HG03378 (cell line): Measurements from ENCODE around the gene C10orf143.
"Not testable (repeated sequence)": the region's sequence is repeated elsewhere in the genome, so short reads cannot be mapped to it uniquely, and the experiment has no call there.

Experiments used
- ATAC-seq: cut with Tn5 transposase; IDR thresholded peaks from one replicate; pipeline ENCODE4 v1.9.1; 2021; ENCODE audit warnings: mild to moderate bottlenecking, moderate library complexity; ENCODE audit not compliant: unreplicated experiment

The C10orf143 gene

GRCh38 chr10:130037169-130037661 lies 73.4 kb downstream of the C10orf143 start:
- ATAC-seq = no peak

- no peak for ATAC-seq
Observed at GRCh38 chr10:130036296-130037065, 74.1 kb downstream of the C10orf143 start.

- ATAC-seq = no peak
Observed at GRCh38 chr10:130029209-130029608, 81.4 kb downstream of the C10orf143 start.

- no peak for ATAC-seq
Observed at GRCh38 chr10:130028465-130028819, 82.2 kb downstream of the C10orf143 start.

- ATAC-seq = no peak
Observed at GRCh38 chr10:130027716-130028464, 82.7 kb downstream of the C10orf143 start.

GRCh38 chr10:130026670-130027456 lies 83.8 kb downstream of the C10orf143 start:
- no peak for ATAC-seq

GRCh38 chr10:130025811-130026485 lies 84.7 kb downstream of the C10orf143 start:
- no peak for ATAC-seq

- no peak for ATAC-seq
Observed at GRCh38 chr10:130025326-130025725, 85.3 kb downstream of the C10orf143 start.

GRCh38 chr10:130024779-130025325 lies 85.8 kb downstream of the C10orf143 start:
- no peak for ATAC-seq

- ATAC-seq = not testable (repeated sequence)
Observed at GRCh38 chr10:130024326-130024725, 86.3 kb downstream of the C10orf143 start.

- ATAC-seq = no peak
Observed at GRCh38 chr10:130023454-130024230, 87.0 kb downstream of the C10orf143 start.

GRCh38 chr10:130022511-130023299 lies 87.9 kb downstream of the C10orf143 start:
- ATAC-seq = no peak

GRCh38 chr10:130022086-130022485 lies 88.5 kb downstream of the C10orf143 start:
- ATAC-seq = no peak

- no peak for ATAC-seq
Observed at GRCh38 chr10:130021383-130021950, 89.2 kb downstream of the C10orf143 start.

GRCh38 chr10:130020651-130021382 lies 89.8 kb downstream of the C10orf143 start:
- no peak for ATAC-seq

GRCh38 chr10:130018730-130019185 lies 91.9 kb downstream of the C10orf143 start:
- ATAC-seq = no peak

- ATAC-seq = no peak
Observed at GRCh38 chr10:130018265-130018664, 92.4 kb downstream of the C10orf143 start.

- ATAC-seq = no peak
Observed at GRCh38 chr10:130017631-130018022, 93.0 kb downstream of the C10orf143 start.
